OCI-LY3 (cell line): ENCODE results near the gene GFAP.

Source experiments
- H2AFZ ChIP-seq: fragments of 200-600, 300-600 bp; shearing (Covaris generic); 2 replicates; pipeline ENCODE4 v1.6.0; 2014; ENCODE audit warnings: antibody characterized with exemption, low read depth, low read length
- H3K27ac ChIP-seq: fragments of 200-600, 300-600 bp; sonication (generic); 2 replicates; pipeline ENCODE4 v1.5.1; 2014; ENCODE audit warnings: mild to moderate bottlenecking, low read length, moderate library complexity, mixed read lengths
- H3K27me3 ChIP-seq: fragments of 200-600, 300-600 bp; sonication (generic); 2 replicates; pipeline ENCODE4 v1.6.1; 2014; ENCODE audit warnings: low read depth, low read length, mixed read lengths
- H3K36me3 ChIP-seq: fragments of 200-600, 300-600 bp; sonication (generic); replicated peaks from 2 replicates; pipeline ENCODE3; 2014; ENCODE audit warnings: low read depth, low read length, mixed read lengths
- H3K4me1 ChIP-seq: fragments of 300-600, 200-600 bp; sonication (generic); 2 replicates; pipeline ENCODE4 v1.6.1; 2014; ENCODE audit warnings: low read length, mixed read lengths
- H3K4me2 ChIP-seq: fragments of 200-600, 300-600 bp; sonication (generic); 2 replicates; pipeline ENCODE4 v1.6.1; 2014; ENCODE audit warnings: low read length, mixed read lengths
- H3K4me3 ChIP-seq: fragments of 300-600, 200-600 bp; sonication (generic); 2 replicates; pipeline ENCODE4 v1.5.1; 2014; ENCODE audit warnings: antibody characterized with exemption, mild to moderate bottlenecking, low read length, moderate library complexity
- H3K79me2 ChIP-seq: fragments of 300-600, 200-600 bp; shearing (Covaris generic); 2 replicates; pipeline ENCODE4 v1.6.1; 2014; ENCODE audit warnings: mild to moderate bottlenecking, low read length, mixed read lengths
- H3K9ac ChIP-seq: fragments of 300-600, 200-600 bp; shearing (Covaris generic); 2 replicates; pipeline ENCODE4 v1.6.0; 2014; ENCODE audit warnings: mild to moderate bottlenecking, low read length, moderate library complexity
- H3K9me3 ChIP-seq: fragments of 200-600, 300-600 bp; shearing (Covaris generic); 2 replicates; pipeline ENCODE4 v1.6.1; 2014; ENCODE audit warnings: low read length, mixed read lengths; ENCODE audit not compliant: insufficient read depth
- H4K20me1 ChIP-seq: fragments of 200-600, 300-600 bp; sonication (generic); 2 replicates; pipeline ENCODE4 v1.6.1; 2016; ENCODE audit warnings: low read length, mixed read lengths; ENCODE audit not compliant: insufficient read depth
- EZH2phosphoT487 ChIP-seq: fragments of 200-600 bp; shearing (Covaris generic); IDR thresholded peaks from 2 replicates; pipeline ENCODE4 v1.6.1; 2018; ENCODE audit warnings: antibody characterized with exemption, mixed run types, low read depth
- TF ChIP-seq, protein P1 (sequence below): fragments of 200-600, 300-600 bp; sonication (generic); IDR thresholded peaks from 2 replicates; pipeline ENCODE4 v1.5.1; 2014; ENCODE audit warnings: antibody characterized with exemption, low read length, low read depth

The GFAP gene

DNA sequence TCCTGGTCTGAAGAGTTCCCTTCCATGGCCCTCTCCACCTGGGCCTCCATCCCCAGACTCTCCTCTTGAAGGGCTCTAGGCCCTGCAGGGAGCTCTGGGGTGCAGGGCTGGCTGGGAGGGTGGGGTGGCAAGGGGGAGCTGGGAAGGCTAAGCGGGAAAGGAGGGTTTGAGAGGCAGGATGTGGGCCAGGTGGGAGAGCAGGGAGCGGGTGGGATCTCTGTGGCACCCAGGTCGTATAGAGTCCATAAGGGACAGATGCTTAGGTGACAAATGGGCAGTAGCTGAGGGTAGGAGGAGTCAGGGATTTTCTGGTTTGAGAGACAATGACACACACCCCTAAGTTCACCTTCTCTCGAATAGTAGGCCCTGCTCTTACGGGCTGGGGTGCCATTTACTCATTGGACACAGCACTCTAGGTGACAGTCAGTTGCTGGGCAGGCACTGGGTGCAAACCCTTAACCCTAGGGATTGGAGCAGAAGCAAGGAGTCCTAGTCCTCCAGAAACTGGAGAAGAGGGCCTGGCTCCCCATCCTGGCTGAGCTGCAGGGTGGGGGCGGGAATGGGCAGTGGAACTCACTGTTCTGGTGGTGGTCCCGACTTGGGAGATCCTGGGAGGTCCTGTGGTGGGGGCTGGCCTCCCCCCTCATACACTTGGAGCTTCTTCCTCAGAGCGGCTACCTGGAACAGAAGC is 16.9 kb upstream of the GFAP start:
- Histone ChIP-seq H3K36me3 (peaks cover 81% of the 10 kb centered on the region), H3K9me3 (no peaks in the 10 kb centered on the region), H3K79me2 (peaks cover 9% of the 10 kb centered on the region), H3K4me2 (no peak overlapping the region), H3K4me3 (no peak overlapping the region), H3K27ac (no peak overlapping the region), H4K20me1 (no peaks in the 10 kb centered on the region; the same call in 1 of the 2 replicates), H3K27me3 (no peaks in the 10 kb centered on the region), H2AFZ (no peak overlapping the region), H3K9ac (no peak overlapping the region), H3K4me1 (no peaks in the 10 kb centered on the region)
- TF ChIP-seq EZH2phosphoT487 = no peak
- TF ChIP-seq, protein P1, sequence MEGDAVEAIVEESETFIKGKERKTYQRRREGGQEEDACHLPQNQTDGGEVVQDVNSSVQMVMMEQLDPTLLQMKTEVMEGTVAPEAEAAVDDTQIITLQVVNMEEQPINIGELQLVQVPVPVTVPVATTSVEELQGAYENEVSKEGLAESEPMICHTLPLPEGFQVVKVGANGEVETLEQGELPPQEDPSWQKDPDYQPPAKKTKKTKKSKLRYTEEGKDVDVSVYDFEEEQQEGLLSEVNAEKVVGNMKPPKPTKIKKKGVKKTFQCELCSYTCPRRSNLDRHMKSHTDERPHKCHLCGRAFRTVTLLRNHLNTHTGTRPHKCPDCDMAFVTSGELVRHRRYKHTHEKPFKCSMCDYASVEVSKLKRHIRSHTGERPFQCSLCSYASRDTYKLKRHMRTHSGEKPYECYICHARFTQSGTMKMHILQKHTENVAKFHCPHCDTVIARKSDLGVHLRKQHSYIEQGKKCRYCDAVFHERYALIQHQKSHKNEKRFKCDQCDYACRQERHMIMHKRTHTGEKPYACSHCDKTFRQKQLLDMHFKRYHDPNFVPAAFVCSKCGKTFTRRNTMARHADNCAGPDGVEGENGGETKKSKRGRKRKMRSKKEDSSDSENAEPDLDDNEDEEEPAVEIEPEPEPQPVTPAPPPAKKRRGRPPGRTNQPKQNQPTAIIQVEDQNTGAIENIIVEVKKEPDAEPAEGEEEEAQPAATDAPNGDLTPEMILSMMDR = no peak

DNA sequence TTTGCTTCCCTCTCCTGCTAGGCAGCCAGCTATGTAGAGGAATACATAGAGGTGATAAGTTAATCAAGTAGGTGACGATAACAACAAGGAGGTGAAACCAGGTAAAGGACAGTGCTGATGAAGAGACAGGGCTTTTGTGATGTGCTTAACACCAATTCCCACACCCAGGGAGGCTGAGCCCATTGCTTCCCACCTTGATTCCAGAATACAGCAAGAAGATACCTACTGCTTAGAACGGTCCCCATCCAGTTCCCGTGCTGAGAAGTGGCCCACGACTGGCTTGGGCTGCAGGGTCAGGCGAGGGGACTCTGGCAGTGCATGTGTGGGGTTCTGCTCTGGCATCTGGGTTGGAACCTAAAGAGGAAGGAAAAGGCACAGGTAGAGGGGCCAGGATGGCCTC is 16.1 kb upstream of the GFAP start:
- Histone ChIP-seq H3K9me3 (no peaks in the 10 kb centered on the region), H3K4me3 (no peak overlapping the region), H3K27me3 (no peaks in the 10 kb centered on the region), H3K4me1 (no peaks in the 10 kb centered on the region), H3K27ac (no peak overlapping the region), H3K36me3 (peaks cover 85% of the 10 kb centered on the region), H3K9ac (no peak overlapping the region), H3K4me2 (no peak overlapping the region), H2AFZ (no peak overlapping the region), H4K20me1 (no peaks in the 10 kb centered on the region; the same call in 1 of the 2 replicates), H3K79me2 (peaks cover 4% of the 10 kb centered on the region)
- TF ChIP-seq, protein P1 = no peak
- no peak for TF ChIP-seq EZH2phosphoT487

DNA sequence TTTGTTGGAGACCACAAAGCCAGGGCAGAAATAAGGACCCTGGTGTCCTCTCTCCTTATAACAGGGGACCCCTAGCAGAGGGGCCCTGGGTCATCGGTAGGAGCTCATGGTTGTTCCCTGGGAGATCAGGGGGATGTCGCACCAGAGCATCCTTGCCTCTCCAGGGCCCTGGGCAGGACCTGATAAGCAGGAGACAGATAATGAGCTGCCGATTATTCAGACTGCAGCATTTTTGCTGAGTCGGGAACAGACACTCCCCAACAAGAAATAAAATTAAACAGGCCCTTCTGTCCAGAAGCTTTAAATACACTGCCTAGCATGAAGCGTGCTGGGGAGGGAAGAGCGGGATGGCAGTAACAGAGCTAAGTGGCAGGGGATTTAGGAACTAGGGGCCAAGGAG is 15.4 kb upstream of the GFAP start:
- Histone ChIP-seq H4K20me1 (no peaks in the 10 kb centered on the region; the same call in 1 of the 2 replicates), H3K79me2 (no peaks in the 10 kb centered on the region; the same call in 1 of the 2 replicates), H3K4me2 (no peak overlapping the region), H3K4me1 (no peaks in the 10 kb centered on the region), H3K4me3 (no peak overlapping the region), H3K27me3 (no peaks in the 10 kb centered on the region), H2AFZ (no peak overlapping the region), H3K27ac (no peak overlapping the region), H3K36me3 (peaks cover 89% of the 10 kb centered on the region), H3K9ac (no peak overlapping the region), H3K9me3 (no peaks in the 10 kb centered on the region)
- no peak for TF ChIP-seq EZH2phosphoT487
- TF ChIP-seq, protein P1 = no peak

DNA sequence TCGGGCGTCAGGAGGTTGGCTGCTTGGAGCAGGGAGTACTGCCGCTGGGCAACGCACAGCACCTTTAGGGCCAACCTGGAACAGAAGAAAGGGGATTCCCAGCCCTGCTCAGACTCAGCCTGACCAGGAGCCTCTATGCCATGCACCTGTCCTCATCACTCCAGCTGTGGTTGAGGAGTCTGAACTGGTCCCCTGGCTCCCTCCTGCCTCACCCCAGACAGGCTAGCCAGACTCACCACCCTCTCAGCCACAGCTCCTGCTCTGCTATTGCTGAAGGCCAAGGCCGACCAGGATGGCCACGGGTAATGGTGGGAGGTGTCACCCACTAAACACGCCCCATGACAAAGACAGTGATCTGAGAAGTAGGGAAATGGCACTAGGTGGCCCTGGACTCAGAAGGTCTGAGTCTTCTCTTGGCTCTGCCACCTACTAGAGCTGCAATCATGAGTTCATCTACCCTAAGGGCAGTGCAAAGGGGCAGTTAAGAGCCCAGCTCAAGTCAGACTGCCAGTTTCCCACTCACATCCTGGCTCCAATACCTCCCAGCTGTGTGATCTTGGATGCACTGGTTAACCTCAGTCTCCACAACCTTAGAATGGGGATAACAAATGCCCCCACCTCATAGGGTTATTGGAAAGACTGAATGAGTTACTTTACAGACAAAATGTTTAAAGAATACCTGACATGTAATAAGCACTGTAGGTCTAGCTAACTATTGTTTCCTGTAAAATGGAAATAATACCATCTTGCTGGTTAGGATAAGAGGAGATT is 13.8 kb upstream of the GFAP start:
- TF ChIP-seq, protein P1 = no peak
- no peak for TF ChIP-seq EZH2phosphoT487
- H3K79me2 ChIP-seq = no peaks in the 10 kb centered on the region
- no peak overlapping the region for H2AFZ ChIP-seq
- no peaks in the 10 kb centered on the region for H3K27me3 ChIP-seq
- H3K9me3 ChIP-seq = no peaks in the 10 kb centered on the region
- H3K4me3 ChIP-seq = no peak overlapping the region
- no peaks in the 10 kb centered on the region for H3K4me1 ChIP-seq
- no peak overlapping the region for H3K4me2 ChIP-seq
- no peaks in the 10 kb centered on the region for H4K20me1 ChIP-seq
- no peak overlapping the region for H3K27ac ChIP-seq
- peaks cover 77% of the 10 kb centered on the region for H3K36me3 ChIP-seq
- H3K9ac ChIP-seq = no peak overlapping the region
